SW 1271 (cell line): ENCODE results near the gene CD2.

ENCODE experiments used
- DNase-seq, 2 experiments: peaks; one replicate each; lab custom pipeline; 2025; lab: John Stamatoyannopoulos, UW

The CD2 gene

DNA sequence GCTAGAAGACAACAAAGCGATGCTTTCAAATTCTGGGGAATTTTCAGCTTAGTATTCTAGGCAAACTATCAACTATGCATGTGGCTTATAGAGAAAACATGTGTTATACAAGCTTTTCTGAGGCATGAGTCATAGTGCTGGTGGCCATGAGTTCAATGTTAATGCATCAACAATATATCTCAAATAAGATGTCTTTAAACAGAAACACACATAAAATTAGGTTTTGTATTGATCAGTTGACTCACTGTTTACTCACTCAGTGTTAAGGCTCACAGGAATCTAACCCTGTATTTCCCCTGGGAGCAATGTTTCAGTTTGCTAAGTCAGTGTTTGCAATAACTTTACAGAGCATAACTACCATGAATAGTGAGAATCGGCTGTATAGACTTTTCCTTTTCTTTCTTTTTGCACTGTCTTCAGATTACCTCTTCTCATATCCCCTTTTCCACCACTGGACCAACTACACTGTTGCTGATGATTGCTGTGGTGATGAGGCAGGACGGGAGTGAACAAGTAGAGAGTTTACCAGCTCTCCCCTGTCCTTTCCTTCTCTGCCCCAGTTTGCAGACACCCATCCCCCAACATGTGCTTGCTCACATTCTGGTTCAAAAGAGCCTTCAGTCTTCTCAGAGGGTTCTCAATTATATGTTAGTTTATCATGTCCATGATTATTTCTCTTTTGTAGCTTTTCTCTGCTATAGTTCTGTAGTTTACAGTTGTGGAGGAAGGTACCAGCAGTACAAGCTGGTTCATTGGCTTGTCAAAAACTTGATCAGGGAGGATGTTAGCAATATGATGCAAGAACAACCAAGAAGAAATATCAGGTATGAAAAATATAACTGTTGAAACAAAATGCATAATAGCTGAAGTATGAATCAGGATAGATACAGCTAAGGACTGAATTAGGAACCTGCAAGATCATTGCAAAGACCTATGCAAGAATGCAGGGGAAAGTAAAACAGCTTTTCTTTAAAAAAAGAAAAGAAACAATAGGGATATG is 23.9 kb downstream of the CD2 start:
- no peak for DNase-seq

DNA sequence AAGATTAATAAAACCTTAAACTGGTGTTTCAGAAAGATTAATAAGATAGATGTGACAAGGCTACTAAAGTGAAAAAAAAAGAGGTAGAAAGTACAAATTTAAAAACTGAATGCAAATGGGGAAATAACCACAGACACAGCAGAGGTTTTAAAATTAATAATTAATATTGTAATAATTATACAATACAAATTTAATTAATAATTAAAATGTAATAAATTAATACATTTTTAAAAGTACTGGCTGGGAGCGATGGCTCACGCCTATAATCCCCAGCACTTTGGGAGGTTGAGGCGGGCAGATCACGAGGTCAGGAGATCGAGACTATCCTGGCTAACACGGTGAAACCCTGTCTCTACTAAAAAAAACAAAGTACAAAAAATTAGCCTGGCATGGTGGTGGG is 26.8 kb downstream of the CD2 start:
- DNase-seq = no peak

DNA sequence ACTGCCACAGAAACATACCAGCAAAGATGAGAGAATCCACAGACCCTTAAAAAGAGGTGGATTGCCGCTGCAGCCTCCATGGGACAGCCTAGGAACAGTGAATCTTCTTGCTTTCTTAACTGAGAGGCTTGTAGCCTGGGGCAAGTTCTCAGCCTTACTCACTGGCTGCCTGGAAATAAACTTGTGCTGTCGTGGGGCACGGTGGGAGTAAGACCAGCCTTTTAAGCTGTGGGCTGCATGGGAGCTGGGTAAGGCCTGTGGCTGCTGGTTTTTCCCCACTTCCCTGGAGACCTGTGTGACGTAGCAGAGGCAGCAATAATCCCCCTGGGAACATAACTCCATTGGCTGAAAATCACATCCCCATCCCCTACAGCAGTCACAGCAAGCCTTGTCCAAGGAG is 30.8 kb downstream of the CD2 start:
- DNase-seq = no peak

DNA sequence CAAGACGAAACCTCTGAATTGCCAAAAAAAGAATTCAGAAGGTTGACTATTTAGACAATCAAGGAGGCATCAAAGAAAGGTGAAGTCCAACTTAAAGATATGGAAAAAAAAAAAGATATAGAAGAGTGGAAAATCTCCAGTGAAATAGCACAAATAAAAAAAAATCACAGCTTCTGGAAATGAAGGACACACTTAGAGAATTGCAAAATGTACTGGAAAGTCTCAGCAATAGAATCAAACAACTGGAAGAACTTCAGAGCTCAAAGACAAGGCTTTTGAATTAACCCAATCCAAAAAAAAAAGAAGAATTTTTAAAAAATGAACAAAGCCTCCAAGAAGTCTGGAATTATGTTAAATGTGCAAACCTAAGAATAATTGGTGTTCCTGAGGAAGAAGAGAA is 31.8 kb downstream of the CD2 start:
- DNase-seq = no peak

DNA sequence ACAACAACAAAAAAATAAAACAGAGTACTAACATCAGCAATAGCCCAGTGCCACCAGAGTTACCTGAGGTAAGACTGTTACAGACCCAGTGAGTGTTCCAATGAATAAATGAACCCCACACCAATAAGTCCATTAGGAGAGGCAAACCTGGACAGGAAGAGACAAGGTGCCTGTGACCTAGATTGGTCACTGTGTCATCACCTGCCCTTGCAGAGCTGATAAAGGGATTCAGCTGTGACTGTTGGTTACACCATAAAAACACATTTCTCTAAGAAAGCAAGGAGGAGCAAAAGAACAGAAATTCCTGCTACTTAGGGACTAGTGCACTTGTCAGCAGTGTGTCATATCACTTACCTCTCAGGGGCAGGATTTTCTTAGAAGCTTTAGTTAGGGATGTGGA is 37.5 kb downstream of the CD2 start:
- no peak for DNase-seq

DNA sequence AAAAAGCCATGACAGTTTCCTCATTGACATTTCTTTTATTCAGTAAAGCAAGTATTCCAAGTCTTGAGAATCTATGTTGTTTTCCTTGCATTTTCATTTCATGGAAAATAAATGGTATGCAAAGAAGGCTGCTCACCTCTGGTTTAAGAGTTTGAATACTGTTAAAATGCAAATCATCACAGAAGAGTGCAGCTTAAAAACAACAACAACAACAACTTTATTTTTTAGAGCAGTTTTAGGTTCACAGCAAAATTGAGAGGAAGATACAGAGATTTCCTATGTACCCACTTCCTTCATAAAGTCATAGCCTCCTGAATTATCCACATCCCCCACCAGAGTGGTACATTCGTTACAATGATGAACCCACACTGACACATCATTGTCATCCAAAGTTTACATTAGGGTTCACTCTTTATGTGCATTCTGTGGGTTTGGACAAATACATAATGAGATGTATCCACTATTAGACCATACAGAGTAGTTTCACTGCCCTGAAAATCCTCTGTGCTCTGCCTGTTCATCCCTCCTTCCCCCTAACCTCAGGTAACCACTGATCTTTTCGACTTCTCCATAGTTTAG is 39.2 kb downstream of the CD2 start:
- no peak for DNase-seq

DNA sequence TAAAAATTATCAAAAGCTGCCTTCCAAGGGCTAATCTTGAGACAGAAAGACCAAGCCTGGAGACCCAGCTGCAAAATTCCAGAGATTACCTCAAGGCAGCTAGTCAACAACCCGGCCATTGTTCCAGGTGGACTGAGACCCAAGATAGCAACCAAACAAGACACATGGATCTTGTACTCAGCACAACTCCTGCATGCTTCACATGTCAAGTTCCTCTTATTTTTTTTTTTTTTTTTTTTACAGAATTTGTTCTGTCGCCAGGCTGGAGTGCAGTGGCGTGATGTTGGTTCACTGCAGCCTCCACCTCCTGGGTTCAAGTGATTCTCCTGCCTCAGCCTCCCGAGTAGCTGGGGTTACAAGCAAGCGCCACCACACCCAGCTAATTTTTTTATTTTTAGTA is 40.1 kb downstream of the CD2 start:
- no peak for DNase-seq

DNA sequence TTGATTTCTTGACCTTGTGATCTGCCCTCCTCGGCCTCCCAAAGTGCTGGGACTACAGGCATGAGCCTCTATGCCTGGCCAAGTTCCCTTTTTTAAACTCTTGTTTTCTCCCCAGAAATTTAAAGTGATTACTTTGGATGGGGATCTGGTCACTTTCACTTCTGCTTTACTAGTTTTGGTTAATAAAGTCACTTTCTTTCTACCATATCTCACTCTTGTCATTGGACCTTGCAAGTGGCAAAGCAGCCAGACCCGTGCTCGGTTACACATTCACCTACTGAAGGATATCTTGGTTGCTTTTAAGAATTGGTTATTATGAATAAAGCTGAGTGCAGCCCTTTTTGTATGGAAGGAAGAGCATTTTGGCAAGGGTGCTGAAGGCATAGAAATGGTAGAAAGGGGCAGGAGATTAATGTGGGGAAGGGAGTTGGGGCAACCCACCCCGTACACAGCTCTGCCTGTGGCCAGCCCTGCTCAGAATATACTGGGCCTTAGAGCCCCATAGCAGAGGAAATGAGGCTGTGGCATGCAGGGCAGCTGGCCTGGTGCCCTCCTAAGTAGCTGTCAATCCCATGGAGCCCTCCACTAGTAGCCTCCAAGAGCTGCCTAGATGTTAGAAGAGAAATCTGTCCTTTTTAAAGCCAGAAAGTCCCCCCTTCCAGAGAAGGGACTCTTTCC is 40.7 kb downstream of the CD2 start:
- DNase-seq = no peak

DNA sequence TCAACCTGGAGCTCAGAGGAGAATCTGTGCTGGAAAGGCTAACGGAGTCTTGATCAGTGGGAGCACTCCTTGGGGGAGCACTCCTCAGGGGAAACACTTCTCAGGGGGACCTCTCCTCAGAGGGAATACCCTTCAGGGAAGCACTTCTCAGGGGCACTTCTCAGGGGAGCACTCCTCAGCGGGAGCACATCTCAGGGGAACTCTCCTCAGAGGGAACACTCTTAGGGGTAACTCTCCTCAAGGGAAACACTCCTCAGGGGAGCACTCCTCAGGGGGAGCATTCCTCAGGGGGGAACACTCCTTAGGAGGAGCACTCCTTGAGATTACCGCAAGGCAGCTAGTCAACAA is 41.2 kb downstream of the CD2 start:
- DNase-seq = no peak

DNA sequence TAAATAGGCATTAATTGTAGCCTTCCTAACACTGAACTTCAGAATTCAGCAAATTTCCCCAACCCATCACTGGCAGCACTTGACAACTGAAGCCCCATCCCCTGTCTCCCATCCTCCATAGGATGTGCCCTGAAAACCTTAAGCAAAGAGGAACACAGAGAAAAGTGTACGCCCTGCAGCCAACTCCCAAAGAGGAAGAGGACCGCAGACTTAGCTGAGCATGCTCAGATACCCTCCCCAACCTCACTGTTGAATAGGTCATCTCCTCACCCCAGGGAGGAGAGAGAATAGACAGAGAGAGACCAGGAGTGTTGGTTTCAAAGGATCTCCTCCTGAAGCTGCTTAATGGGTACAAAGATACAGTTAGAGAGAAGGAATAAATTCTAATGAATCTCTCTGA is 50.5 kb downstream of the CD2 start:
- DNase-seq = no peak

DNA sequence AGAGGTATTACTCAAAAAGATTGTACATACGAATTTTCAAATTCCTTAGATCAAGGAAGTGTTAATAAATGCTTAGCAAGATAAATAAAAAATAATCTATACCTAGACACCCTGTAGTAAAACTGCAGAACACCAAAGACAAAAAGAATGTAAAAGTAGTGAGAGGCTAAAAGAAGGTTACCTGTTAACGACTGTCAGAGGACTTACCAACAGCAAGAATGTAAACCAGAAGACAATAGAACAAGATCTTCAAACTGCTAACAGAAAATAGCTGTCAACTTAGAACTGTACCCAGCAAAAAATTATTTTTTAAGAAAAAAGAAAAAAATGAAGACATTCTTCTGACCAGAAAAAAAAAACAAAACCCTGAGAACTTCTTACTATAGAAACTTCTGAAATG is 51.2 kb downstream of the CD2 start:
- DNase-seq = no peak

DNA sequence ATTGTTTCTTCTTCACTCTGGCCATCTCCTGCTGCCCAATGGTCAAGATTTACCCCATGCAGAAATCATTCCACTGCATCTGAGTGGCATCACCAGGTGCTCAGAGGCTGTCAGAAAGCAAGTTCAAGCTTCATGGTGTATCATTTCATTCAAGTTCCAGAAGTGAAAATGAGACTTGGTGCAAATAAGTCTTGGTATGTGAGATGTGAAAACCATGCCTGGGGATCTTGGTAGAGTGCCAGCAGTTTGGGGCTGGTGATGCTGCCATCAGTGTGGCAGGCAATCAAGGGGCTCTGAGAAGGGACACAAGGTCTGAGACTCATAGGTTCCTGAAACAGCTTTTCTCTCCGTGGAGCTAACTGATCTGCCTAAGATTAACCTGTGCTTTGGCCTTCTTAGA is 52.0 kb downstream of the CD2 start:
- no peak for DNase-seq

DNA sequence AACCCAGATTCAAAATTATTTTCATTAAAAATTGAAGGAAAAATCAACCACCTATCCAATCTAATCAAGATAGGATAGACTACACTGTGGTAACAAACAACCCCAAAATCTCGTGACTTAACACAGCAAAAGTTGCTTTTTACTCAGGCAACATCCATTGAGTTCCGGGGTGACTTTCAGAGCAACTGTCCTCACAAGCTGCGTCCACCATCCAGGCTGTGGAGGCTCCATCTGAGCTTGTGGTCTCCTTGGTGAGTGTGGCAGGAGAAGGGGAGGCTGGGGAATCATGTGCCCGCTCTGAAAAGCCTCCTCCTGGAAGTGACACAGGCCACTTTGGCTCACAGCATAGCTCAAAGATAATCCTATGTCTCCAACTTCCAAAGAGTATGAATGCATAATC is 52.4 kb downstream of the CD2 start:
- no peak for DNase-seq

DNA sequence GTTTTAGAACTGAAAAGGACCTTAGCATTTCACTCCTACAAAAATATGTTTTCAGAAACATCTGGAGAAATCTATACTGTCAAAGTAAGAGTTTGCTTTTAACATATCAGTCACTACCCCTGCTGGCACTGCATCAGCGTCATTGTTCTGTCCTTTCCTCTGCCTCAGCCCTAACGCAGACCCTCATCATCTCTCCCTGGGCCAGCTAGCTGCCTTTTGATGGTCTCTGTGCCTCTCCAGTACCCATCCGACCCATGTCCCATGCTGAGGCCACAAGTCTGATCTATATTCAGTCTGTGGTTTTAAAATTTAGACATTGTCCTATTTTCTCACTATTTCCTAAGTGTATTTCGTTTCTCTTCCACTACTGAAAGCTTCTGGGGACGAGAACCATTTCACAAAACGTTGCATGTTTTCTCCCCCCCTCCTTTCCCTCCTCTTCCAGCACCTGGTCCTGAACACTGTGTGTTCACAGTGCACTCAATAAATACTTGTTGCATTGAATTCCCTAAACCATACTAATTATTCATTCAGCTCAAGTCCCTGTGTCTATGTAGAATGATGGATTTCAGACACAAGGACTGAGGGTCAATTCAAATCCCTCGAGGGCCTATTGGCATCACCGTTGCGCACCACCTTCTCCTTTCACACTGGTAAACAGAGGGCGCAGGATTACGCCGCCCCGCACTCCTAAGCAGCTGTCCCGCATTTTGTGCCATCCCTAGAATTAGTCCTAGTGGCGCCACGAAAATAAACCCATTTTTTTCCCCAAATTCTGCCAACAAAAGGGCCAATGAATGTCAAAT is 53.4 kb downstream of the CD2 start:
- no peak for DNase-seq

DNA sequence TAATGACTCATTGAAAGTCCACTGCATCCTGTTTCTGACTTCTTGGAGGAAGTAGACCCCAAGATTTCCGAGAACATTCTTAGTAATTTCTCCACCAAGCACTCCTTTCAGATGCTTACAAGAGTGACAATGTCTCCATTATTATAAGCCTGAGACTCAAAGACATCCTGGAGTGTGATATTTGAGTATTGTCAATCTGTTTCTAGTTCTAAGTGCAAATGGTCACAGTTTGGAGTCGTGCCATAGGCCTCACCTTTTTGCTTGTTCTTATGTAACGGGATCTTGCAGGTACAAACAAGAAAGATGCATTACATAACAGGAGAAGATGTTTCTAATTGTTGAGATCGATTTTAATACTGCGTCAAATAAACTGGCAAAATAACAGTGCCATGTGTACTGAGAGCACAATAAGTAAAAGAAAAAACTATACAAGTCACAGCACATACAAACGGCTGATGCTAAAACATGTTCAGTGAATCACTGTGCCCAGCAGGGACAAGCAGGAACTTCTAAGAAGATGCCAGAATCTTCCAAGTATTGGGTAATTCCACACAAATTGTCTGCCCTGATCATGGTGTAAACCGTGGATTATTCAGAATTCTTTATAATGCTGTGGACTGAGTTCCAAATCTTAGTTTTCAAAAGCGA is 54.1 kb downstream of the CD2 start:
- DNase-seq = no peak

DNA sequence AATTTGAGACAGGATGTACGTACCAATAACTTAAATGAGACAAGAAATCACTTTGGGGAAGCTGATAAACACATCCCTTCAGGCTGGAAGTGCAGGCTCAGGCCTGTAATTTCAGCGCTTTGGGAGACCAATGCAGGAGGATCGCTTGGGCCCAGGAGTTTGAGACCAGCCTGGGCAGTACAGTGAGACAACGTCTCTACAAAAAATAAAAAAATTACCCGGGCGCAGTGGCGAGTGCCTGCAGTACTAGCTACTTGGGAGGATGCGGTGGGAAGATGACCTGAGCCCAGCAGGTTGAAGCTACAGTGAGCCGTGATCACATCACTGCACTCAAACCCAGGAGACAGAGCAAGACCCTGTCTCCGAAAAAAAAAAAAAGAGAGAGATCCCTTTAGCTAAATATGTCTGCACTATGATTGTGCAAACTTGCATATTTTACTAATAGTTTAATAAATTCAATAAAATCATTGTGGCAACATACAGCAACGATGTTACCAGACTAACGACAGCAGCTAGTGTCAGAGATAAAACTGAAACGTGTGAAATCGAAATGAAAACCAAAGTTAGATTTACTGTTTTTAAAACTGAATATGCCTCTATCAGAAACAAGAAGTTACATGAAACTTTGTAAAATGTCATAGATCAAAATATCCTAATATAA is 54.7 kb downstream of the CD2 start:
- no peak for DNase-seq

DNA sequence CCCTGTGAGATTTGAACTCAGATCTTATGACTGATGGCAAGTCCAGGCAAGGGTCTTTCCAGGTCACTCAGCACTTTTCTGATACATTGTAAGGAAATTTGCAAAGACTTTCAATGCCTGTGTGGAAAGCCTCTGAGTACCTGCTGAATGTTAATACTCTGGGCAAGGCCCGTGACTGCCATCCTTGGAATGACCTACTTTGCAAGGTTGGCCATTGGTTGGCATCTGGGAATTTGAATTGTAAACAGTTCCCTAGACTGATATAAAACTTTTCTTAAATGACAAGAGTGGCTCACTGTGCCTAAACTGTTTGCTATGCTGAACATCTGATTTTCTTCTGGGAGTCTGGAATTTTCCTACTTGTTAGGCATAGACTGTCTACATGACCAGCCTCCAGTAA is 57.1 kb downstream of the CD2 start:
- DNase-seq = no peak

DNA sequence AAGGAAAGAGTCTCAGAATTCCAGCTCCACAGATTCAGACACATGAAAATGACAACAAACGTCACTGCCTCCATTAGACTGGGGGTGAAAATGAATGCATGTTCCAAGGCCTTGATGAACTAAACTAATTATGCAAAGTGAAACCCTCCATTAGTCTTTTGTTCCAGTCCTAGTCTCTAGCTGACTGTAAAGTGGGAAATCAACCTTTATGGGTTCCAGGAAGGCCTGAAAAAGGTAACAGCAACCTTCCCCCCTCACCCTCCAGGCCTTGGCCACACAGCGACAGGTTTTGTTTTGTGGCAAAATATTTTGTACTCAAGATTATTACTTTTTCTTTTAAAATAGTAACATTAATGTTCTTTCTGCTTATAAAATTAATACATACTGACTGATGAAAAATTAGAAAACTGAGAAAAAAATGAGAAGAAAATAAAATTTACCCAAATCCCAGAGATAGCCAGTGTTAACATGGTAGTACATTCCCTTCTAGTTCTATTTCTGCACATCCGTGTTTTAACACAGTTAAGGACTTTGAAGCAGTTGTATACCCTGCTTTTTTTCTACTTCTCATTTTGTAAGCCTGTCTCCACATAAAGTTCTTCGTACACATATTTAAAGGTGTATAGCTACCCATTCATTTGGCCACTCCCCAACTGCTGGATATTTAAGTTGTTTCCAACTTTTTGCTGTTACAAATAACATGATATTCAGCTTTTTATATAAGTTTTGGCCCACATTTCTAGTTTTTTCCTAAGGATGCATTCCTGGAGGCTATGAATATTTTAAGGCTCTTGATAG is 60.9 kb downstream of the CD2 start:
- no peak for DNase-seq

DNA sequence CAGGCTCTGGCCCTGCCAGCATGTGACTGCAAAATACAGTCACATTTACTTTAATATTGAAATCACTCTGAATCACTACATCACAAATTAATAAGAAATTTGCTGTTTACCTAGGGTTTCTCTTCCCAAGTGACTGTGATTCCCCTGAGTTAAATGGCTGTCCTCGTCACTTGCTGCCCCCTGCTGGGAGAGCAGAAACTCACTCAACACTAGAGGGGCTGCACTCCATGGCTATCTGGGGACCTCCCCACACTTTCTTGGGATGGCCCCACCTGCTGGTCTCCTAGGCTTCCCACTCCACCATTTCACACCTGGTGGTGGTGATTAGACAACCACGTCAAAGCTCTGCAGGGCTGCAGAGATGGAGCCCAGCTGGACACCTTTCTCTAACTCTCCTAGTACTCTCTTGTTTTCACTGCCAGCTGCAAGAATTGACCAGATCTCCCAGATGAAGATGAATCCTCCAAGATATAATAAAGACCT is 63.4 kb downstream of the CD2 start:
- peak; percentile 9 to 24 for DNase-seq
